B cell (primary cell): ENCODE measurements around the gene SOX8.

Source experiments
- CTCF ChIP-seq: fragments of 200-600 bp; IDR thresholded peaks from one replicate; pipeline ENCODE4 v1.8.0; 2022; ENCODE audit warnings: antibody characterized with exemption, mild to moderate bottlenecking
- EZH2 ChIP-seq: IDR thresholded peaks from 2 replicates; pipeline ENCODE4 v1.6.1; 2012; ENCODE audit warnings: borderline replicate concordance, low read depth, mild to moderate bottlenecking, moderate library complexity, low read length; ENCODE audit not compliant: insufficient read depth, poor library complexity, severe bottlenecking

- TF ChIP-seq CTCF (no peak), EZH2 (no peak)
These were observed 46.5 kb downstream of the SOX8 start for GRCh38 chr16:1028056-1028455.
